ENCODE results near the gene ANKS3.

DNA sequence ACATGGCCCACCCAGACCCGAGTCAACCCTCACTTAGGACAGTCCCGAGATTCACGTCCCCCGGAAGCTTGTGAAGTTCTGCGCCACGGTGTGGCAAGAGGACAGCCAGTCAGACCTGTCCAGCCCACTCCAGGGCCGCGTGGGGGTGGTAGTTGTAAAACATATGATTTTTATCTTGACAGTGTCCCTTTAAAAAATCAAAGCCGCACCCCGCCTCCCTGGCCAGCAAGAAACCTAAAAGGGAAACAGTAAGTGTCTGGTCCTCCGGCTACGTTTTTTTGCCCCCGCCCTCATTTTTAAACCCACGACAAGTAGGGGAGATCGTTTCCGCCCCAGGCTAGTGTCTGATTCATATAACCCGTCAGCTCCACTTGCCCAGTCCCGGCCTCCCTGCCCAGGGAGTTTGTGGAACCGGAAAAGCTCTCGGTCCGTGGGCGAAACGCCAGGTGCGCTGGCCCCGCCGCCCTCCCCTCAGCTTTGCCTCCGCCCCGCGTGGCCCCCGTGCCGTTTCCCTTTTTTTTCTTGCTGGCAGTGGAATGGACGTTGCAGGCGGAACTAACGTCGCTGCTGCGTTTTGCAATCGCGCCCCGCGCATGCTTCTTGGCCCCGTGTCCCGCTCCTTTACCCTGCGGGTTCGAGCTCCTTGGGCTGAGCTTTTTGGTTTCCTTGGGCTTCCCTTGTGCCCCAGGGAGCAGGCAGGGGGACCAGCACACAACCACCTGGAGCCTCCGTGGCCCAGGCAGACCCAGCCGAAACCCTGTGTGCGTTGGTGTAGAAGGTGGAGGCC, 54.0 kb downstream of the ANKS3 start:
- no peak for TF ChIP-seq CTCF (conservative IDR thresholded peaks at IDR 0.05 in 1 of 2, IDR thresholded peaks at IDR 0.05 in 1 of 2; ENCODE audit: extremely low read depth in 1 of 2, insufficient read depth in 1 of 2, low read depth in 1 of 2, low read length in 2 of 2)
- TF ChIP-seq EZH2 (IDR thresholded peaks at IDR 0.05; ENCODE audit: borderline replicate concordance, low read length) = no peak

Data from mammary epithelial cell (primary cell).